Activated CD4-positive, alpha-beta memory T cell treated with anti-CD3 and anti-CD28 coated beads for 36 hours (primary cell): ENCODE data around the gene G3BP2. TPM values are rescaled to one million over a fixed set of nuclear protein-coding genes. Genes with fewer than 3 reads are reported as not detected.
"Not testable (repeated sequence)": the region's sequence is repeated elsewhere in the genome, so short reads cannot be mapped to it uniquely, and the experiment has no call there.

ENCODE experiments used
- CTCF ChIA-PET: fragments of 350-600 bp; sonication (Branson Sonifier 250); formaldehyde crosslinking; loops from one replicate; lab custom pipeline; 2021; ENCODE audit warnings: antibody characterized with exemption, inconsistent platforms; lab: Charles Lee
- POLR2A ChIA-PET: fragments of 350-600 bp; sonication (Branson Sonifier 250); formaldehyde crosslinking; loops from one replicate; lab custom pipeline; 2021; ENCODE audit warnings: antibody characterized with exemption; lab: Charles Lee
- DNase-seq: peaks from one replicate; pipeline ENCODE4 v3.0.0-alpha.2; 2020
- H3K27ac Mint-ChIP-seq: one replicate; pipeline ENCODE4 v1.8.0; 2021; ENCODE audit warnings: mixed read lengths
- H3K27me3 Mint-ChIP-seq: one replicate; pipeline ENCODE4 v1.8.0; 2021; ENCODE audit warnings: mixed read lengths
- H3K36me3 Mint-ChIP-seq: one replicate; pipeline ENCODE4 v1.8.0; 2021; ENCODE audit warnings: mixed read lengths
- H3K4me1 Mint-ChIP-seq: one replicate; pipeline ENCODE4 v1.8.0; 2021; ENCODE audit warnings: low read depth, mixed read lengths
- H3K4me3 Mint-ChIP-seq: one replicate; pipeline ENCODE4 v1.8.0; 2021; ENCODE audit warnings: mild to moderate bottlenecking, mixed read lengths
- H3K9me3 Mint-ChIP-seq: one replicate; pipeline ENCODE4 v1.8.0; 2021; ENCODE audit warnings: mixed read lengths
- intact Hi-C: fragments of 100-400 bp; cut with micrococcal nuclease; formaldehyde crosslinking; loops from one replicate; pipeline ENCODE4 v1.15.1; 2023
- total RNA-seq, 2 experiments: library from RNA; stranded (reverse); gene quantifications; one replicate each; pipeline ENCODE4 v1.2.3, GENCODE V29; 2021

G3BP2 gene
- total RNA-seq: 100 to 1,000 TPM; 137 to 144 TPM

GRCh38 chr4:75673027-75673958, at the start of gene G3BP2:
TSS of gene G3BP2 (minus strand) at chr4:75673411. CDS start at chr4:75662025, 11,386 bp downstream.
- H3K27ac Mint-ChIP-seq: peak within 1 kb of the TSS; percentile 99
- no peaks in the 10 kb centered on the region for H3K9me3 Mint-ChIP-seq
- intact Hi-C loops: loop anchor here (1.0 to 5.0 kb wide), 7 partner anchors 18 to 174 kb away; partner anchors contain the start of genes CDKL2, RCHY1, THAP6 and USO1
- ChIA-PET POLR2A (interaction anchor here (0.7 to 3.5 kb wide), 7 partner anchors 10 to 158 kb away, joined by 4 to 46 read pairs (median 4); partner anchors contain the start of gene USO1), CTCF (interaction anchor here (0.6 to 5.3 kb wide), 5 partner anchors 20 to 175 kb away, joined by 3 to 44 read pairs (median 3); partner anchors contain the start of gene USO1)
- peaks cover 3% of the 10 kb centered on the region for H3K27me3 Mint-ChIP-seq
- H3K36me3 Mint-ChIP-seq: peaks cover 18% of the 10 kb centered on the region
- DNase-seq: peak; percentile 99
- H3K4me1 Mint-ChIP-seq: peaks cover 36% of the 10 kb centered on the region
- peak within 1 kb of the TSS; percentile 99 for H3K4me3 Mint-ChIP-seq

- H3K9me3 Mint-ChIP-seq: no peaks in the 10 kb centered on the region
These were observed 49.2 kb upstream of the G3BP2 start for GRCh38 chr4:75722417-75722816.

GRCh38 chr4:75718529-75718928, 45.3 kb upstream of the G3BP2 start:
- Mint-ChIP-seq H3K27ac (no peak overlapping the region), H3K36me3 (no peaks in the 10 kb centered on the region), H3K4me1 (peaks cover 28% of the 10 kb centered on the region), H3K4me3 (no peak overlapping the region), H3K9me3 (no peaks in the 10 kb centered on the region), H3K27me3 (no peaks in the 10 kb centered on the region)
- ChIA-PET CTCF (interaction anchor here (0.6 to 1.3 kb wide), 4 partner anchors 9 to 49 kb away, joined by 3 to 6 read pairs (median 4); no protein-coding TSS in a partner anchor), POLR2A (no interaction called here)
- DNase-seq: no peak
- intact Hi-C loops: no loop called here

More at GRCh38 chr4:75722417-75722816, 49.2 kb upstream of the G3BP2 start:
- H3K4me3 Mint-ChIP-seq: no peak overlapping the region
- no peaks in the 10 kb centered on the region for H3K27me3 Mint-ChIP-seq
- peaks cover 43% of the 10 kb centered on the region for H3K4me1 Mint-ChIP-seq
- H3K36me3 Mint-ChIP-seq: peaks cover 8% of the 10 kb centered on the region
- intact Hi-C loops: loop anchor here (5.0 to 10.0 kb wide), 2 partner anchors 270 to 1352 kb away; partner anchors contain the start of genes CCNI and SDAD1
- ChIA-PET CTCF (interaction anchor here (1.4 to 3.5 kb wide), 5 partner anchors 10 to 68 kb away, joined by 3 to 22 read pairs (median 9); no protein-coding TSS in a partner anchor), POLR2A (interaction anchor here (1.0 to 5.4 kb wide), 3 partner anchors 50 to 126 kb away, joined by 3 to 46 read pairs (median 13); partner anchors contain the start of gene G3BP2)
- DNase-seq: no peak
- H3K27ac Mint-ChIP-seq: no peak overlapping the region

GRCh38 chr4:75717408-75717807, 44.2 kb upstream of the G3BP2 start:
- intact Hi-C loops: no loop called here
- Mint-ChIP-seq H3K27me3 (no peaks in the 10 kb centered on the region), H3K4me1 (peaks cover 18% of the 10 kb centered on the region), H3K36me3 (no peaks in the 10 kb centered on the region), H3K27ac (no peak overlapping the region), H3K9me3 (no peaks in the 10 kb centered on the region), H3K4me3 (no peak overlapping the region)
- ChIA-PET POLR2A (interaction anchor here (1.3 kb wide), 1 partner anchor 44 kb away, joined by 4 read pairs; no protein-coding TSS in a partner anchor), CTCF (interaction anchor here (0.8 to 1.2 kb wide), 2 partner anchors 9 to 10 kb away, joined by 3 read pairs; no protein-coding TSS in a partner anchor)
- DNase-seq: no peak

- H3K27ac Mint-ChIP-seq, H3K9me3 Mint-ChIP-seq, H3K4me1 Mint-ChIP-seq, H3K27me3 Mint-ChIP-seq, H3K4me3 Mint-ChIP-seq, DNase-seq, intact Hi-C loops, POLR2A ChIA-PET, H3K36me3 Mint-ChIP-seq: not testable (repeated sequence)
- CTCF ChIA-PET: interaction anchor here (1.6 kb wide), 1 partner anchor 8 kb away, joined by 12 read pairs; the partner anchor contains the start of gene USO1
These were observed 42.8 kb upstream of the G3BP2 start for GRCh38 chr4:75716054-75716453.

- Mint-ChIP-seq H3K4me1 (peaks cover 9% of the 10 kb centered on the region), H3K36me3 (no peaks in the 10 kb centered on the region), H3K27me3 (no peaks in the 10 kb centered on the region), H3K27ac (no peak overlapping the region), H3K9me3 (no peaks in the 10 kb centered on the region), H3K4me3 (no peak overlapping the region)
- DNase-seq: no peak
- intact Hi-C loops: no loop called here
- POLR2A ChIA-PET: interaction anchor here (1.1 kb wide), 1 partner anchor 16 kb away, joined by 3 read pairs; no protein-coding TSS in a partner anchor
- CTCF ChIA-PET: interaction anchor here (1.6 kb wide), 1 partner anchor 9 kb away, joined by 12 read pairs; the partner anchor contains the start of gene USO1
These were observed 42.0 kb upstream of the G3BP2 start for GRCh38 chr4:75715105-75715799.

GRCh38 chr4:75714704-75715103, 41.5 kb upstream of the G3BP2 start:
- H3K4me1 Mint-ChIP-seq: peaks cover 9% of the 10 kb centered on the region
- no peak overlapping the region for H3K27ac Mint-ChIP-seq
- intact Hi-C loops: no loop called here
- CTCF ChIA-PET: interaction anchor here (1.6 kb wide), 1 partner anchor 9 kb away, joined by 12 read pairs; the partner anchor contains the start of gene USO1
- POLR2A ChIA-PET: interaction anchor here (1.1 kb wide), 1 partner anchor 15 kb away, joined by 3 read pairs; no protein-coding TSS in a partner anchor
- H3K4me3 Mint-ChIP-seq: no peak overlapping the region
- H3K27me3 Mint-ChIP-seq: no peaks in the 10 kb centered on the region
- H3K36me3 Mint-ChIP-seq: no peaks in the 10 kb centered on the region
- no peak for DNase-seq
- no peaks in the 10 kb centered on the region for H3K9me3 Mint-ChIP-seq

GRCh38 chr4:75714011-75714410, 40.8 kb upstream of the G3BP2 start:
- intact Hi-C loops: no loop called here
- Mint-ChIP-seq H3K4me1 (peaks cover 9% of the 10 kb centered on the region), H3K27ac (no peak overlapping the region), H3K27me3 (no peaks in the 10 kb centered on the region), H3K4me3 (no peak overlapping the region), H3K36me3 (no peaks in the 10 kb centered on the region), H3K9me3 (no peaks in the 10 kb centered on the region)
- no peak for DNase-seq
- ChIA-PET CTCF (interaction anchor here (3.1 kb wide), 1 partner anchor 10 kb away, joined by 18 read pairs; the partner anchor contains the start of gene USO1), POLR2A (no interaction called here)

- peaks cover 11% of the 10 kb centered on the region for H3K4me1 Mint-ChIP-seq
- H3K27ac Mint-ChIP-seq: no peak overlapping the region
- ChIA-PET POLR2A (interaction anchor here (1.3 kb wide), 1 partner anchor 11 kb away, joined by 5 read pairs; no protein-coding TSS in a partner anchor), CTCF (interaction anchor here (0.6 to 1.9 kb wide), 6 partner anchors 9 to 141 kb away, joined by 3 to 9 read pairs (median 3); partner anchors contain the start of genes CDKL2, G3BP2 and USO1)
- H3K27me3 Mint-ChIP-seq: no peaks in the 10 kb centered on the region
- DNase-seq: no peak
- intact Hi-C loops: no loop called here
- H3K36me3 Mint-ChIP-seq: no peaks in the 10 kb centered on the region
- no peak overlapping the region for H3K4me3 Mint-ChIP-seq
- no peaks in the 10 kb centered on the region for H3K9me3 Mint-ChIP-seq
These were observed 37.0 kb upstream of the G3BP2 start for GRCh38 chr4:75710246-75710645.

- no peak overlapping the region for H3K27ac Mint-ChIP-seq
- peaks cover 4% of the 10 kb centered on the region for H3K4me1 Mint-ChIP-seq
- H3K27me3 Mint-ChIP-seq: no peaks in the 10 kb centered on the region
- H3K9me3 Mint-ChIP-seq: no peaks in the 10 kb centered on the region
- ChIA-PET POLR2A (no interaction called here), CTCF (interaction anchor here (0.8 to 1.3 kb wide), 7 partner anchors 9 to 78 kb away, joined by 3 to 7 read pairs (median 4); partner anchors contain the start of genes CDKL2 and USO1)
- no peaks in the 10 kb centered on the region for H3K36me3 Mint-ChIP-seq
- DNase-seq: peak; percentile 56
- intact Hi-C loops: no loop called here
- H3K4me3 Mint-ChIP-seq: no peak overlapping the region
These were observed 35.0 kb upstream of the G3BP2 start for GRCh38 chr4:75708218-75708691.
